CD14-positive monocyte (primary cell): ENCODE data around the gene STARD10. TPM values are rescaled to one million over a fixed set of nuclear protein-coding genes. Genes with fewer than 3 reads are reported as not detected.

Experiments
- DNase-seq, 3 donors: peaks; one replicate each; pipeline ENCODE4 v3.0.0-alpha.2; 2011 to 2022
- H2AFZ ChIP-seq: 2 replicates; pipeline ENCODE4 v1.6.0; 2012; ENCODE audit warnings: mild to moderate bottlenecking, low read depth, low read length, inconsistent platforms; ENCODE audit not compliant: insufficient read depth, poor library complexity, severe bottlenecking
- H3K27ac ChIP-seq, 2 donors: 1 replicate in 1 of 2; 2 replicates in 1 of 2; pipeline ENCODE4 v1.5.1; 2012 to 2013; ENCODE audit warnings: low read length in 2 of 2, control low read depth in 1 of 2, inconsistent platforms in 1 of 2, low read depth in 1 of 2, mild to moderate bottlenecking in 1 of 2
- H3K27me3 ChIP-seq, 2 donors: one replicate each; pipeline versions ENCODE4 v1.6.0 to v1.6.1; 2011 to 2013; ENCODE audit warnings: low read length in 2 of 2; ENCODE audit not compliant: control insufficient read depth in 2 of 2, insufficient read depth in 2 of 2
- H3K36me3 ChIP-seq, 2 donors: replicated peaks in 1 of 2; 1 replicate in 1 of 2; 2 replicates in 1 of 2; pipeline versions ENCODE4 v1.5.1 to v1.6.1; 2012 to 2013; ENCODE audit warnings: low read length in 2 of 2, control low read depth in 1 of 2, inconsistent platforms in 1 of 2, mild to moderate bottlenecking in 1 of 2; ENCODE audit not compliant: insufficient read depth in 2 of 2, control insufficient read depth in 1 of 2
- H3K4me1 ChIP-seq, 2 donors: 1 replicate in 1 of 2; 2 replicates in 1 of 2; pipeline versions ENCODE4 v1.5.1 to v1.6.1; 2012 to 2013; ENCODE audit warnings: low read length in 2 of 2, control low read depth in 1 of 2, inconsistent platforms in 1 of 2, mild to moderate bottlenecking in 1 of 2, moderate library complexity in 1 of 2; ENCODE audit not compliant: insufficient read depth in 2 of 2, control insufficient read depth in 1 of 2
- H3K4me2 ChIP-seq: replicated peaks from 2 replicates; pipeline ENCODE3; 2012; ENCODE audit warnings: low read length, moderate library complexity, mild to moderate bottlenecking; ENCODE audit not compliant: poor library complexity, severe bottlenecking; ENCODE audit errors: extremely low read depth
- H3K4me3 ChIP-seq, 3 experiments: fragments of 200-600 bp in 1 of 3; sonication (generic) in 1 of 3; replicated peaks in 1 of 3; 1 replicate in 2 of 3; 2 replicates in 1 of 3; pipeline ENCODE4 v1.5.1; 2011 to 2013; ENCODE audit warnings: low read length in 3 of 3, mild to moderate bottlenecking in 3 of 3, control low read depth in 2 of 3, low read depth in 2 of 3, inconsistent platforms in 1 of 3, moderate library complexity in 1 of 3
- H3K79me2 ChIP-seq: 2 replicates; pipeline ENCODE4 v1.6.0; 2012; ENCODE audit warnings: mild to moderate bottlenecking, control low read depth, inconsistent platforms, low read length, moderate library complexity; ENCODE audit not compliant: insufficient read depth
- H3K9ac ChIP-seq: 2 replicates; pipeline ENCODE4 v1.6.0; 2017; ENCODE audit warnings: low read length, mild to moderate bottlenecking; ENCODE audit not compliant: insufficient read depth, poor library complexity, severe bottlenecking
- H3K9me3 ChIP-seq, 2 donors: replicated peaks in 1 of 2; 1 replicate in 1 of 2; 2 replicates in 1 of 2; pipeline versions ENCODE4 v1.5.1 to v1.6.1; 2012 to 2013; ENCODE audit warnings: low read length in 2 of 2, control low read depth in 1 of 2; ENCODE audit not compliant: control insufficient read depth in 1 of 2, insufficient read depth in 1 of 2
- H4K20me1 ChIP-seq: 2 replicates; pipeline ENCODE4 v1.6.0; 2012; ENCODE audit warnings: mild to moderate bottlenecking, low read length, control low read depth, moderate library complexity; ENCODE audit not compliant: insufficient read depth
- H3K27ac Mint-ChIP-seq, 7 donors: one replicate each; pipeline ENCODE4 v1.8.0; 2020; ENCODE audit warnings: mild to moderate bottlenecking in 7 of 7, mixed read lengths in 7 of 7, moderate library complexity in 6 of 7, inconsistent platforms in 2 of 7
- H3K27me3 Mint-ChIP-seq, 3 donors: one replicate each; pipeline ENCODE4 v1.8.0; 2021 to 2022; ENCODE audit warnings: low read depth in 3 of 3, mild to moderate bottlenecking in 3 of 3, mixed read lengths in 3 of 3, moderate library complexity in 3 of 3, inconsistent platforms in 1 of 3
- H3K36me3 Mint-ChIP-seq, 2 donors: one replicate each; pipeline ENCODE4 v1.8.0; 2020; ENCODE audit warnings: mixed read lengths in 2 of 2, inconsistent platforms in 1 of 2, mild to moderate bottlenecking in 1 of 2
- H3K4me1 Mint-ChIP-seq: one replicate; pipeline ENCODE4 v1.8.0; 2020; ENCODE audit warnings: mild to moderate bottlenecking, mixed read lengths
- H3K4me3 Mint-ChIP-seq, 2 donors: one replicate each; pipeline ENCODE4 v1.8.0; 2020; ENCODE audit warnings: mild to moderate bottlenecking in 2 of 2, mixed read lengths in 2 of 2, moderate library complexity in 1 of 2
- H3K9me3 Mint-ChIP-seq, 7 donors: one replicate each; pipeline ENCODE4 v1.8.0; 2020 to 2022; ENCODE audit warnings: mixed read lengths in 7 of 7, mild to moderate bottlenecking in 6 of 7, moderate library complexity in 6 of 7, inconsistent platforms in 2 of 7
- WGBS: methylation state at CpG from one replicate; pipeline ENCODE4 v1.1.5; 2013; ENCODE audit warnings: missing lambda C conversion rate; ENCODE audit not compliant: insufficient coverage; 5-methylcytosine and 5-hydroxymethylcytosine counted together
- intact Hi-C, 2 donors: fragments of 100-400 bp; cut with micrococcal nuclease; formaldehyde crosslinking; loops; one replicate each; pipeline versions ENCODE4 v1.15.0 to v1.15.1; 2023
- polyA plus RNA-seq, 3 donors: library from polyadenylated mRNA; depleted of rRNA in 1 of 3; unstranded in 2 of 3; stranded (reverse) in 1 of 3; fragments of 300-500 nt in 2 of 3; fragments of >200 nt in 1 of 3; fragmentation: Illumina TruSeq in 2 of 3; gene quantifications; 1 replicate in 2 of 3; 2 replicates in 1 of 3; pipeline ENCODE4 v1.2.3, GENCODE V29; 2012 to 2021
- TF ChIP-seq, protein P1 (sequence below): fragments of 200-600 bp; IDR thresholded peaks from one replicate; pipeline ENCODE4 v1.8.0; 2022; ENCODE audit warnings: antibody characterized with exemption, mild to moderate bottlenecking

Gene STARD10
- polyA plus RNA-seq, 3 donors = 13.6 to 18.7 (median 15.4) TPM

DNA sequence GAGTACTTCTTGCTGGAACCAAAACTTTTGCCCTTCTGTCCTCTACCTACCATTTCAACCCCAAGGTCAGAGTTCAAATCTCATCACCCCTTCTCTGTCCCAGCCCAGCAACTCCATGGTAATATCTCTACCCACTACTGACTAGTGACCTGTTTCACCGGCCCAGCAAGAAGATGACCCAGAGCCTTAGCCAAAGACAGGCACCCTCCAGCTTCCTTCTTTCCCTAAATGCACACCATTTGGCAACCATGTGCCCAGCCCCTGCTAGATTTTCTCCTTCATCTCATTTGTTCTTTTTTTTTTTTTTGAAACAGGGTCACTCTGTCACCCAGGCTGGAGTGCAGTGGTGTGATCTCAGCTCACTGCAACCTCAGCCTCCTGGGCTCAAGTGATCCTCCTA lies 56.5 kb downstream of the STARD10 start:
- peaks cover 96 to 97% of the 10 kb centered on the region in 2 donors for H3K4me1 ChIP-seq
- H3K4me1 Mint-ChIP-seq = peaks cover 91% of the 10 kb centered on the region
- TF ChIP-seq, protein P1, sequence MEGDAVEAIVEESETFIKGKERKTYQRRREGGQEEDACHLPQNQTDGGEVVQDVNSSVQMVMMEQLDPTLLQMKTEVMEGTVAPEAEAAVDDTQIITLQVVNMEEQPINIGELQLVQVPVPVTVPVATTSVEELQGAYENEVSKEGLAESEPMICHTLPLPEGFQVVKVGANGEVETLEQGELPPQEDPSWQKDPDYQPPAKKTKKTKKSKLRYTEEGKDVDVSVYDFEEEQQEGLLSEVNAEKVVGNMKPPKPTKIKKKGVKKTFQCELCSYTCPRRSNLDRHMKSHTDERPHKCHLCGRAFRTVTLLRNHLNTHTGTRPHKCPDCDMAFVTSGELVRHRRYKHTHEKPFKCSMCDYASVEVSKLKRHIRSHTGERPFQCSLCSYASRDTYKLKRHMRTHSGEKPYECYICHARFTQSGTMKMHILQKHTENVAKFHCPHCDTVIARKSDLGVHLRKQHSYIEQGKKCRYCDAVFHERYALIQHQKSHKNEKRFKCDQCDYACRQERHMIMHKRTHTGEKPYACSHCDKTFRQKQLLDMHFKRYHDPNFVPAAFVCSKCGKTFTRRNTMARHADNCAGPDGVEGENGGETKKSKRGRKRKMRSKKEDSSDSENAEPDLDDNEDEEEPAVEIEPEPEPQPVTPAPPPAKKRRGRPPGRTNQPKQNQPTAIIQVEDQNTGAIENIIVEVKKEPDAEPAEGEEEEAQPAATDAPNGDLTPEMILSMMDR = no peak
- H3K4me3 Mint-ChIP-seq = peak overlapping the region; percentile 97 to 99
- peaks cover 0 to 4% (median 2%) of the 10 kb centered on the region in 3 donors for H3K27me3 Mint-ChIP-seq
- peaks cover 0 to under 1% of the 10 kb centered on the region in 2 donors for H3K9me3 ChIP-seq
- peak in 2 of 3 donors; percentile 68 to 72 for DNase-seq
- peak overlapping the region; percentile 98 to 99 for H3K27ac ChIP-seq
- H3K9me3 Mint-ChIP-seq = peaks cover 0 to 6% (median 0%) of the 10 kb centered on the region in 7 donors
- peaks cover 35 to 47% of the 10 kb centered on the region in 2 donors for H3K36me3 Mint-ChIP-seq
- peaks cover 100% of the 10 kb centered on the region for H3K79me2 ChIP-seq
- peak overlapping the region; percentile 97 for H3K9ac ChIP-seq
- H3K4me3 ChIP-seq = peak overlapping the region; percentile 33 to 88 (median 83)
- intact Hi-C loops = loop anchor here (5.0 kb wide), 2 partner anchors 55 to 75 kb away; partner anchors contain the start of genes ATG16L2 (in 1 of the 2) and STARD10 (in 1 of the 2)
- peaks cover 25% of the 10 kb centered on the region for H4K20me1 ChIP-seq
- peak overlapping the region; percentile 93 for H3K4me2 ChIP-seq
- H2AFZ ChIP-seq = no peak overlapping the region
- peaks cover 17 to 19% of the 10 kb centered on the region in 2 donors for H3K36me3 ChIP-seq
- no CpG with 5 or more reads among the region's 1 CpG for WGBS
- H3K27ac Mint-ChIP-seq = peak overlapping the region; percentile 100
- no peaks in the 10 kb centered on the region for H3K27me3 ChIP-seq

DNA sequence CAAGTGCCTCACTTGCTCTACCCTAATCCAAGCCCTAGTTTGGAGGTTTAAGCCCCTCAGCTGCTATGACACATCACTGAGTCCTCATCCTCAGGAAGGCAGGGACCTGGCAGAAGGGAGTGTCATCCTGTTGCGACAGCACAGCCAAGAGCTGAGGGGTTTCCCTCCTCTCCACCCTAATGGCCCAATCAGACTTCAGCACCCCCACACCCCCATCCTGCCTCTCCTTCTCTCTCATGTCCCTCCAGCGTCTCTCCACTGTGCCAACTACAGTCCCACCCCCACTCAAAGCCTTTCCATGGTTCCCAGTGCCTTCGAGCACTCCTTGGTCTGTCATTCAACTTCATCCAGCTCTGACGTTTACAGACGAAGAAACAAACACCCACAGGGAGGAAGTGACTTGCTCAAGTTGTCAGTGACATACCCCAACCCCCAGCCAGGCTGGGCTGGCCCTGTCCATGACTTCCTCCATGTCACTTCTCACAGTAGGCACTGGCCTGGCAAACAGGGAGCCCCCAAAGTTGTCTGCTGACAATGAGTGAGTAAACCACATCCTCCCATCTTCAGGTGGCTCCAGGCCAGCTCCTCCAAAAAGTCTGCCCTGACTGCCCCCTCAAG lies 57.3 kb downstream of the STARD10 start:
- H3K4me3 Mint-ChIP-seq = peak overlapping the region; percentile 97 to 99
- H3K27ac ChIP-seq = peak overlapping the region; percentile 98 to 99
- 0% methylated on average over 5 of the region's 5 CpGs for WGBS
- peaks cover 87% of the 10 kb centered on the region for H3K4me1 Mint-ChIP-seq
- H3K27me3 ChIP-seq = no peaks in the 10 kb centered on the region
- TF ChIP-seq, protein P1 = no peak
- H3K4me3 ChIP-seq = peak overlapping the region; percentile 33 to 88 (median 83)
- H3K27ac Mint-ChIP-seq = peak overlapping the region; percentile 100
- H4K20me1 ChIP-seq = peaks cover 29% of the 10 kb centered on the region
- H3K4me2 ChIP-seq = peak overlapping the region; percentile 93
- intact Hi-C loops = loop anchor here (5.0 kb wide), 2 partner anchors 56 to 76 kb away; partner anchors contain the start of genes ATG16L2 (in 1 of the 2) and STARD10 (in 1 of the 2)
- H3K9ac ChIP-seq = peak overlapping the region; percentile 97
- H3K9me3 Mint-ChIP-seq = peaks cover 0 to 9% (median 3%) of the 10 kb centered on the region in 7 donors
- no peak overlapping the region for H2AFZ ChIP-seq
- H3K36me3 Mint-ChIP-seq = peaks cover 41 to 55% of the 10 kb centered on the region in 2 donors
- peaks cover 0 to 4% (median 2%) of the 10 kb centered on the region in 3 donors for H3K27me3 Mint-ChIP-seq
- DNase-seq = peak; percentile 97 to 99 (median 98)
- H3K79me2 ChIP-seq = peaks cover 100% of the 10 kb centered on the region
- H3K36me3 ChIP-seq = peaks cover 25 to 27% of the 10 kb centered on the region in 2 donors
- H3K4me1 ChIP-seq = peaks cover 93 to 94% of the 10 kb centered on the region in 2 donors
- peaks cover 0 to 3% of the 10 kb centered on the region in 2 donors for H3K9me3 ChIP-seq
